GM19324 (cell line): Measurements from ENCODE around the gene SMIM17.

Experiments
- ATAC-seq: cut with Tn5 transposase; IDR thresholded peaks from one replicate; pipeline ENCODE4 v1.9.1; 2021; ENCODE audit warnings: mild to moderate bottlenecking, moderate library complexity; ENCODE audit not compliant: unreplicated experiment, low FRiP score

The SMIM17 gene

DNA sequence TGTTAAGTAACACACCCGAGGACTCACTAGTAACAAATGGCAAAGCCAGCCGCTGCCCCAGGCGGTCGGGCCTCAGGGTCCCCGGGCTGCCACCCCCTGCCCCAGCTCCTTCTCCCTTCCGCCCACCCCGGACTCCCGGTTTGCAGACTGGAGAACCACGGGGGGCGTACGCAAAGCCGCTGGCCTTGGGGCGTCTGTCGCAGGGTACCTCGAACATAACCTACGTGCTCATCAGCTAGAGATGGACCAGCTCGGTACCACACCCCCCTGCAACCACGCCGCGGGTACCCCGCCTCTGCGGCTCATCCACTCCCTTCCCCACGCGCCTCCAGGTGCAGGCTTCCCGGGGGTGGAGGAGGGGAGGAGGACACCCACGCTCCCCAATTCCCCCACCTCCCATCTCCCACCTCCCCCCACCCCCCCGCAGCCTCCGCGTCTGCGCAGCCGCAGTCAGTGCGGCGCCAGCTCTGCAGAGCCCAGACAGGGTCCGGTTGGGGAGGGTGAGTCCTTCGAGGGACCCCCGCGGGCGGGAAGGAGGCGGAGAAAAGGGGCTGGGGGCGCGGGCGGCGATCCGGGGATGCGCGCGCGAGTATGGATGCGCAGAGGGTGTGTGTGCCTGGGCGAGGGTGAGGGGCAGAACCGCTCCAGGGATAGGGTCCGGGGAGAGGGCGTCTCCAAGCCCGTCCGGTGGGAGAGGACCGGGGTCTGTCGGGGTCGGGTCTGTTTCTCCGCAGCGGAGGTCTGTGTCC, at the start of gene SMIM17:
SMIM17 (plus strand) TSS at position 449 of the 749 bp plus-strand sequence. CDS start 2,509 bp downstream, outside the sequence.
- ATAC-seq = no peak

DNA sequence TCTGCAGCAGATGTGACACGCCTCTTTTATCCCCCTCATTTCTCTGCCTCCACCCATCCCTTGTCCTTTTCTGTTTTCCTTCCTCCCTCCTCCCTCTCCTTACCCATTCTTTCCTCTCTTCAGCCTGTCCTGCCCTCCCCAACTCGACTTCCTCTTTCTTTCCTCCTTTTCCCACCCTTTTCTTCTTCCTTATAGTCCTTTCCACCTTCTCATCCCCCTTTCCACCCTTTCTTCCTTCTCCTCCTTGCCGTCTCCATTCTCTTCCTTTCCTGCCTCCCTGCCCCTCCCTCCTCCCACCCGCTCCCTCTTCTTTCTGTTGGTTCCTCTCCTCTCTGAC, 48.5 kb upstream of the SMIM17 start:
- ATAC-seq = no peak

DNA sequence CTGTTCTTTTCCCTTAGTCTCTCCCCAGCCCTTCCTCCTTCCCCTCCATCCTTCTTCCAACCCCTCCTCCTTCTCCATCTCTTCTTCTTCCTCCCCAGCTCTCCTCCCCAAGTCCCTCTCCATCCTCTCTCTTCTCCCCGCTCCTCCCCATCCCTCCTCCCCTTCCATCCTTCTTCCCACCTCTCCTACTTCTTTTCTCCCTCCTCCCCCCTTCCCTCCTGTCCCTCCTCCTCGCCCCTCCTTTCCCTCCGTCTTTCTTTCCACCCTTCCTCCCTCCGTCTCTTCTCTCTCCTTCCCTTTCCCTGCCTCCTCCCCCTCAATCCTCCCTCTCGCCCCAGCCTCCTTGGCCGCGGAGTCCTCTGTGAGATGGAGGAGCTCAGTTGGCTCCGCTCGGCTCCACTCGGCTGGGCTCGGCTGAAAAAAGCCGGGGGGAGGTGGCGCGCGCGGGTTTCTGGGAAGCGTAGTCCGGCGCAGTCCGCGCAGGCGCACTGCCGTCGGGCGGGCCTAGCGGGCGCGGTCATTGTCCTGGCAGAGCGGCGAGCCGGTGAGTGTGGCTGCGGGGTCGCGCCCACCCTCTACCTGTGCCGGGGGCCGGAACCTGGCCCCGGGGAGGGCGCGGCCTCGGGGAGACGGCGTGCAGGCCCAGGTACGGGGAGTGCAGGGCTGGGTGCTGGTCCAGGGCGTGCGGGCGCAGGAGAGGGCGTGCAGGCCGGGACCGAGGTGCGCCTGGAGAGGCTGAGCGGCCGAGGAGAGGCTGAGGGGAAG, 48.0 kb upstream of the SMIM17 start, which contains the start of gene ZNF71:
ZNF71 (plus strand) TSS at position 520 of the 765 bp plus-strand sequence. CDS start 6,257 bp downstream, outside the sequence.
- peak; percentile 95 for ATAC-seq

DNA sequence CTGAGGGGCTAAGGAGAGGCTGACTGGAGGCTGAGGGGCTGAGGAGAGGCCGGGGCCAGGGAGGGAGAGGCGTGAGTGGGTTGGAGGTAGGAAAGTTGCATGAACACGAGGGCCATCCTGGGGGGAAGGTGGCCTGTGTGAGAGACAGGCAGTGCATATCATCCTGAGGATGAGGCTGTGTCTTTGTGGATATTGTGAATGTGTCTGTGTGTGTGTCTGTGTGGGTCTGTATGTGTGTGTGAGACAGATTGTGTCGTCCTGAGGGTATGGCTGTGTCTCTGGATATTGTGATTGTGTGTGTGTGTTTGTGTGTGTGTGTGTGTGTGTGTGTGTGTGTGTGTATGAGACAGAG, 47.4 kb upstream of the SMIM17 start:
- peak; percentile 15 for ATAC-seq

DNA sequence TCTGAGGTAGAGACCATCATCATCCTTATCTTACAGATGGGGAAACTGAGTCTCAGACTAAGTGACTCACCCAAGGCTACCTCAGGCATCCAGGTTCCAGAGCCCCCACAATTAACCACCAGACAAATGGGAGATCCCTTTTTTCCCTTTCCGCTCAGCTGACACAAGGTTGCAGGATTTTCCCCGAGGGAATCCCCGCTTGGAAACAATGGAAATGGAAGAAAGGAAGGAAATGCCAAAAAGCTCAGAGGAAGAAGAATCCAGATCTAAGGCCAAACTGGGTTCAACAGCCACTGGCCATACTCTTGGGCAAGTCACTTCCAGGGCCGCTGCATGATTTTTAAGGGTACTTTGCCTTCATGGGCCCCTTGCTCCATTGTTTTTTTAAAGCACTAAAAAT, 46.3 kb upstream of the SMIM17 start:
- no peak for ATAC-seq

DNA sequence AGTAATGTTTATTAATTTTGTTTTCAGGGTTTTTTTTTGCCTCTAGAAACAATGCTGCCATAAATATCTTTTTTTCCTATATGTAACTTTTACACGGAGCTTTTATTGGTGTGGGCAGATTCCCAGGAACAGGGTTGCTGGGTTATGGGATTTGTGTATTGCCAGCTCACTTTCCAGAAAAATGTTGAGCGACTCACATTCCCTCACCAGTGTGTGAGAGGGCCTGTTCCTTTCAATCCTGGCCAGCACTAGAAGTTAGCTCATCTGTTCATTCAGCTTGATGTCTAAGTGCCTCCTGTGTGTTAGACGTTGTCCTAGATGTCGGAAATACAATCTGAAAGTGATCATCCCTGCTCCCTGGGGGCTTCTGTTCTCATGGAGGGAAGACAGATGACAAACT, 45.3 kb upstream of the SMIM17 start:
- ATAC-seq = no peak

DNA sequence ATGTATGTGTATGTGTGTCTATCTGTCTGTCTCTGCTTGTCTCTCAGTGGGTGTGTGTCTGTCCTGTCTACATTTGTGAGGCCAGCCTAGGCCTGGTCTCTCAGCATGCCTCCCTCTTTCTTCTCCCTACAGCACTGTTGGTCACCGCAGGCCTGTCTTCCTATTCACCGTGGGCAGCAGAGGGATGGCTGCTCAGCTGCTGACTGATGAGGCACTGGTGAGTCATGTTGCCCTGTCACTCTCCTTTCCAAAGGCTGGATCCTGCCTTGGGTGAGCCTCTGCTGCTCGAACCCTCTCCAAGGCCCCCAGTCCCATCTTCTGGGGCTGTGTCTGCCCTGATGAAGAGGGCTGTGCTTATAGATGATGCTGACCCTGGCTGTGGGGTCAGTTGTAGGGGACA, 41.6 kb upstream of the SMIM17 start:
- ATAC-seq = no peak

DNA sequence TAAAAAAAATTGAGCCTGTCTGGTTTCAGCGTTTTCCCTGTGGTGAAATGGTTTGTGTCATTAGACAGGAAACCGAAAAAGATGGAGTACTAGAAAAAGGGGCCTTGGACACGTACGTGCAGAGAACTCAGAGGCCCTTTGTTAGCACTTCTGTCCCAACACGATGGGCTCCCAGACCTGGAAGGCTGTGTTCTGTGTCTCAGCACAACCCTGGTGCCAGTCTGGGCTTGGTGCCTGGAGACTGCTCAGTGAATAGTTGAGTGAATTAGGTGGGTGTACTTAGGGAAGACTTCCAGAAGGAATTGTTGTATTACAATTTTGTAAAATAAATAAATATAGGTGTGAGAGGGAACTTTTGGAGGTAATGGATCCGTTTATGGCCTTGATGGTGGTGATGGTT, 39.1 kb upstream of the SMIM17 start:
- ATAC-seq = no peak

DNA sequence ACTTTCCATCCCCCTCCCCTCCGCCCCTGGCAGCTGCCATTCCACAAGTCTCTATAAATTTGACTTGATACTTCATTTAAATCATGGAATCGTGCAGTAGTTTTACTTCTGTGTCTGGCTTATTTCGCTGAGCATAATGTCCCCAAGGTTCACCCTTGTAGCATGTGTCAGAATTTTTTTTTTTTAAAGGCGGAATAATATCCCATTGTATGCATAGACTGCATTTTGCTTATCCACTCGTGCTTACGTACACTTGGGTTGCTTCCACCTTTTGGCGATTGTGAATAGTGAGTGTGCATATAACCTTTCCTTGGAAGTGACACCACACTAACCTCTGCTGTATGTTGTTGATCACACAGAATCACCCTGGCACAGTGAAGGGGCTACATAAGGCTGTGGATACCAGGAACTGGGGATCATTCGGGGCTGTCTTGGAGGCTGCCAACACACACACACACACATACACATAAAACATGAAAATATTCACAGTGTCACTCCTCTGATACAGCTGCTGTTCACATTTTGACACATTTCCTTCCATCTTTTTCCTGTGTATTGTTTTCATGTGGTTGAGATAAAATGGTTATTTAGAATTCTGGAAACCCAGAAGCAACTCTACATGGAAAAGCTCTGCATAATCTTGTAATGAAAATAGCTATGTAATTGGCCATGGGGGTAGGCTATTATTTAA, 34.5 kb upstream of the SMIM17 start:
- ATAC-seq = no peak

DNA sequence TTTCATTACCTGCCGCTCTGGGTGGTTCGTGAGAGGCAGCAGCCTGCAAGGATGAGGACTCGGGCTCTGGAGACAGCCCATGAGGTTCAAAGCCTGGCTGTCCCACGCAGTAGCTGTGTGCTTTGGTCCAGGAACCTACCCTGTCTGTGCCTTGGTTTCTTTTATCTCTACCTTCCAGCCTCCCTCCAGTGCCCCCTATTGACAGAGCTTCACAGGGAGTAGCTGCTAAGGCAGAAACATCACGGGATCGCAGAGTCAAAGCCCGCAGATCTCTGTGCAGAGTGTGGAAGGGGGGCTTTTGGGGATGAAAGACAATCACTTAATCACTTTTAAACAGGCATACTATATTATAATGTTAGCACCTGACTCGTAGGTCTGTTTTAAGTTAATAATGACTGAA, 31.7 kb upstream of the SMIM17 start:
- no peak for ATAC-seq

DNA sequence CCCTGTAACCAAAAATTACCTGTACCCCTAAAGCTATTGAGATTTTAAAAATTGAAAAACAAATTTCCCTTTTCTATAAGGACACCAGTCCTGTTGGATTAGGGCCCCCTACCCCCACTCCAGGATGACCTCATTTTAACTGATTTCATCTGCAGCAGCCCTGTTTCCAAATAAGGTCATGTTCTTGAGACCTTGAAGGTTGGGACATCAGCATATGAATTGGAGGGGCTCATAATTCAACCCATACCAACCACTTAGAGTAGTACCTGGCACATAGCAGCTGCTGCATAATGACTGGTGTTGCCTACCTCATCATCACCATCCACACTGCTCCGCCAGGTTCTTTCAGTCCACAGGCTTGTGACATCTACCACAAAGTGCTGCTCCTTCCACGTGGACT, 30.2 kb upstream of the SMIM17 start:
- ATAC-seq = no peak

DNA sequence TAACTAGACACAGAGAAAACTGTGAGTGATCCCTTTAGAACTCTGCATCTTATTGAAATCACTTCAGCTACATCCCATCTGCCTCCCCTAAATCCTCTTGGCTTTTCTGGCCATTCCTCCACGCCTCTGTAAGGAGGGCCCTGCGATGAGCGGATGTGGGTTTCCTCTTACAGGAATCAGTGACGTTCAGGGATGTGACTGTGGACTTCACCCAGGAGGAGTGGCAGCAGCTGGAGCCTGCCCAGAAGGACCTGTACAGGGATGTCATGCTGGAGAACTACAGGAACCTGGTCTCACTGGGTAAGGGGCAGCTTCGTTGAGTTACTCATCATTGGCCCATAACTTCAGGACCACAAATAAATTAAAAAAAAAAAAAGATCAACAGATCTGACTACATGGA, 29.3 kb upstream of the SMIM17 start:
- no peak for ATAC-seq

DNA sequence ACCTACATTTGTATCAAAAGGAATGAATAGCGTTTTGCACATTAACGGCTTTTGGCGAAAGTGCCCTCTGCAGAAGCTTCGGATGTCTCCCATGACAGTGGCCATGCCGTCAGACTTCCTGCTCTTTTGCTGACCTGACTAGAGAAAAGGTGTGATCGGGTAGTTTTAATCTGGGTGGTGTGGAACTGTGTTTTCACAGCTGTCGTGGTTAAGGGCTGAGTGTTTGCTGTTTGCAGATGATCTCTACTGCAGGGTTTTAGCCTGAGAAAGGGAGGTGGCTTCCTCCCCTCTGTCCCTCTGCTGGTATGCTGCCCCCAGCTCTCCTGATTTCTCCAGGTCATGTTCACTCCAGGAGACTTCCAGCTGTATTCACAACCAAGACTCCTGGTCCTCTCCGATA, 25.4 kb upstream of the SMIM17 start:
- no peak for ATAC-seq

DNA sequence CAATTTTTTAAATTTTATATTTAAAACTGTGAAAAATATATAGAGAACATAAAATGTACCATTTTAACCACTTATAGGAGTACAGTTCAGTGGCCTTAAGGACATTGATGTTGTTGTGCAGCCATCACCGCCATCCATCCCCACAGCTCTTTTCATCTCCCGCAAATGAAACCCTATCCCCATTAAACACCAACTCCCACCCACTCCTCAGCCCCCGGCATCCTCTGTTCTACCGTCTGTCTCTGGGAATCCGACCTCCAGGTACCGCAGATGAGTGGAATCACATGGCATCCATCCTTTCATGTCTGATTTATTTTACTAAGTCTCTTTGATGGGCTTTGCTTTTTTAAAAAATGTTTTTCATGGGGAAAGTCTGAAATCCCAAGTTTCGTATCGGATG, 23.8 kb upstream of the SMIM17 start:
- ATAC-seq = no peak

DNA sequence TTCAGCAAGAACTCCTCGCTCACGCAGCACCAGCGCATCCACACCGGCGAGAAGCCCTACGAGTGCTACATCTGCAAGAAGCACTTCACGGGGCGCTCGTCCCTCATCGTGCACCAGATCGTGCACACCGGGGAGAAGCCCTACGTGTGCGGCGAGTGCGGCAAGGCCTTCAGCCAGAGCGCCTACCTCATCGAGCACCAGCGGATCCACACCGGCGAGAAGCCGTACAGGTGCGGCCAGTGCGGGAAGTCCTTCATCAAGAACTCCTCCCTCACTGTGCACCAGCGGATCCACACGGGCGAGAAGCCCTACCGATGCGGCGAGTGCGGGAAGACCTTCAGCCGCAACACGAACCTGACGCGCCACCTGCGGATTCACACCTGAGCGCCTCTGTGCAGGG, 20.6 kb upstream of the SMIM17 start:
- no peak for ATAC-seq

DNA sequence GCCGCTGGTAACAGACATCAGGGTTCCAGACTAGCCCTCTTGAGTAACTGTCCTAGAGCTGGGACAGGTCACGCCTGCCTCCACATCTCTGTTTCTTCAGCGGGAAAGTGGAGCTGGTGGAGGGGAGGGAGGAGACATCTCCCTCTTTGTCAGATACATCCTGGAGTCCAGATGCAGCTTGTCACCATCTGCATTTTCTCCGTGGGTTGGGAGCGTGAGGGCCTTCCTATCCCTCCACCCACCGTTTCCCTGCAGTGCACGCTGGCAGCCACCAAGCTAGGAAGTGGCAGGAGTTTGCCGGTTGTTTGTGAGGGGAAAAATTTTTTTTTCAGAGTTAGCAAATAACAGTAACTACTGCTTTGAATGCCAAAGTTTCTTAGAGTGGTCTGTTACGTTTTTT, 20.0 kb upstream of the SMIM17 start:
- ATAC-seq = no peak

DNA sequence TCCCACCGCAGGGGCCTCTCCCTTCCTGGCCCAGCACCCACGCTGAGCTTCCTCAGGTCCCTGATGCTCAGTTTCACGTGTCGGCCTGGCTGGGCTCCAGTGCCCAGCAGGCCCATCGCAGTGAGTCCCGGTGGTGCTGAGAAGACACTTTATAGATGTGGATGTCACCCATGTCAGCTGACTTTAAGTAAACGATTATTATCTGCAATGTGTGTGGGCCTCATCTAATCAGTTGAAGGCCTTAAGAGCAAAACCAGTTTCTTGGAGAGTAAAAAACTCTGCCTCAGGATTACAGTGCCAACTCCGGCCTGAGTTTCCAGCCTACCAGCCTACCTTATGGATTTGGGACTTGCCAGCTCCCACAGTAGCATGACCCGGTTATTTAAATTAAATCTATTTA, 17.3 kb upstream of the SMIM17 start:
- ATAC-seq = no peak

DNA sequence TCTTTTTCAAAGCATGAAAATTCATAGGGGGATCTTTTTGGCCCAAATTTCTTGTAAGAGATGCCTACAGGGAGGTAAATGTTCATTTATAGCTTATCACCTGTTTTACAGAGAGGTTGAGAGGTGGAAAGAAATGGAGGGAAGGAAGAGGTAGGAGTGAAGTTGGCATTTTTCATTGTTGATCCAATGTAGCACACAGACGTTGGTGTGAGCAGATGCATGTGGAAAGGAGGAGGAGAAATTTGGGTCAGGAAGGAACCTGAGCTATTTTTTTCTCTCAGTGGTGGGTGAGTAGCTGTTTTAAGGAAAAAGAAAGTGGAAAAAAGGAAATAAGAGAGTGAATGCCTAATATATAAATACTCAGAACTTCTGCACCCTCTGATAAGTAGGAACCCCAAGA, 9.9 kb upstream of the SMIM17 start:
- ATAC-seq = no peak

DNA sequence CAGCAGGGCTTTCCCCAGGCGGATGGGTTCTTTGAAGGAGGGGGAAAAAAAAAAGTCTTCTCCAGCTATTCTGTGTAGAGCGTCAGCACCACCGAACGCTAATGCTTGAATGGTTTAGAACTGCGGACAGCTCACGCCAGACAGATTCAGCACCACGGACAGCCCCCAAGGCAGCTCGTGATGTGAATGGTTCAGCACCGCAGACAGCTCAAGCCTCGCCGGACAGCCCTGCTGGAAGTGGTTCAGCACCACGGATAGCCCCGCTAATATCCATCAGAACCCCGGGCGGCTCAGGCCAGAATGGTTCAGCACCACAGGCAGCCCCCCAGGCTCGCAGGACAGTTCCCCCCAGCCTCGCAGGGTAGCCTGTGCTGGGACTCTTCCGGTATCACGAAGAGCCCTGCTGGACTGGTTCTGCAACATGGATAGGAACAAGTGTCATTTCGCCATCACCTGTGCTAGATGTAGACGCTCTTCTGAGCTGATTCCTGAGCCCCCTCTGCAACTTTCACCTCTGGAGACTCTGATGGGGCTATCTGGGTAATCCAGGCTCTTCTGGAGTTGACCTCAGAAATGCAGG, 4.9 kb upstream of the SMIM17 start:
- ATAC-seq = no peak

DNA sequence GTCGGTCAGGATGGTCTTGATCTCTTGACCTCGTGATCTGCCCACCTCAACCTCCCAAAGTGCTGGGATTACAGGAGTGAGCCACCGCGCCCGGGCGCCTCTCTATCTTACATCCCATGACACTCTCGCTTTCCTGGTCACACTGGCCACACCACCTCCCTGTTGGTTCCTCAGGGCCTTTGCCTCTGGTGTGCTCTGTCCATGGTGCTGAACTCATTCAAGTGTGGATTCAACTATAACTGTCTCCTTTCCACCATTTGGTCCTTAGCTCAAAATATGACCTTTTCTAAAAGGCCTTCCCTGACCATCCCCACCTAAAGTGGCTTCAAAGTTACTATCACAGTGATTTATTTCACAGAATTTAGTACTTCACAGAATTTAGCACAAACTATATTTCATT, 3.7 kb upstream of the SMIM17 start:
- ATAC-seq = no peak

DNA sequence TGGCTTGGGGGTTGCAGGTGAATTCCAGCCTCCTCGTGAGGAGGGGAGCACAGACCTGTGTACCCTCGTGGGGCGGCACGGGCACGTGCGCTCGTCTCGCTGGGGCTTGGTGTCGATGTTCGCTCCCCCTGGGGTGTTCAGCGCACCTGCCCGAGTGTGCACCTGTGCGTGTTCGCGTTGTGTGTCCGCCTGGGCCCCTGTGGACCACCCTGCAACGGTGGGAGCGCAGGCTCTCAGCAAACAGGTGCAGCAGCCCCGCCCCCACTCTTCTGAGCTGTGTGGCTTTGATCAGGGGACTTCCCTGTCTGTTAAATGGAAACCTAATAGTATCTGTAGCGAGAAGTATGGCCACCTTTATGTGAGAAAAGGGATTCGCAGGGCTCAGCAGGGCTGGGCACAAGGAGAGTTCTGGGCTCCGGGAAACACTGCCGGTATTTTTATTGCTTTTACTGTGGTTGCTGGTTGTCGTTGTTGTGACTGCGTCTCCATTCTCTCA, 549 bp downstream of the SMIM17 start:
- ATAC-seq = no peak
